Smooth muscle cell (in vitro differentiated cells): ENCODE measurements around the gene LCLAT1. TPM values are rescaled to one million over a fixed set of nuclear protein-coding genes. Genes with fewer than 3 reads are reported as not detected.
"Not testable (repeated sequence)": the region's sequence is repeated elsewhere in the genome, so short reads cannot be mapped to it uniquely, and the experiment has no call there.

Experiments used
- DNase-seq: peaks from one replicate; lab custom pipeline; 2025; ENCODE audit not compliant: unreplicated experiment; lab: John Stamatoyannopoulos, UW
- H2AFZ ChIP-seq: fragments of 200-600 bp; sonication (generic); 2 replicates; pipeline ENCODE4 v1.6.0; 2016; ENCODE audit warnings: antibody characterized with exemption, low read depth, mild to moderate bottlenecking
- H3F3A ChIP-seq: fragments of 200-600 bp; sonication (generic); 2 replicates; pipeline ENCODE4 v1.6.0; 2017; ENCODE audit warnings: antibody characterized with exemption, low read depth
- H3K27ac ChIP-seq: fragments of 200-600 bp; sonication (generic); 2 replicates; pipeline ENCODE4 v1.5.1; 2016; ENCODE audit warnings: low read depth, mild to moderate bottlenecking
- H3K27me3 ChIP-seq: fragments of 200-600 bp; sonication (generic); 2 replicates; pipeline ENCODE4 v1.6.1; 2016; ENCODE audit warnings: low read depth, mild to moderate bottlenecking
- H3K36me3 ChIP-seq: fragments of 200-600 bp; sonication (generic); 2 replicates; pipeline ENCODE4 v1.5.1; 2016; ENCODE audit warnings: low read depth
- H3K4me1 ChIP-seq: fragments of 200-600 bp; sonication (generic); 2 replicates; pipeline ENCODE4 v1.5.1; 2016; ENCODE audit warnings: low read depth
- H3K4me2 ChIP-seq: fragments of 200-600 bp; sonication (generic); 2 replicates; pipeline ENCODE4 v1.6.0; 2016; ENCODE audit warnings: mild to moderate bottlenecking
- H3K4me3 ChIP-seq: fragments of 200-600 bp; sonication (generic); 2 replicates; pipeline ENCODE4 v1.5.1; 2016; ENCODE audit warnings: mild to moderate bottlenecking
- H3K79me2 ChIP-seq: fragments of 200-600 bp; sonication (generic); 2 replicates; pipeline ENCODE4 v1.6.0; 2016; ENCODE audit warnings: low read depth, mild to moderate bottlenecking
- H3K9ac ChIP-seq: fragments of 200-600 bp; sonication (generic); 2 replicates; pipeline ENCODE4 v1.6.0; 2016; ENCODE audit warnings: low read depth
- H3K9me3 ChIP-seq: fragments of 200-600 bp; sonication (generic); replicated peaks from 2 replicates; pipeline ENCODE4 v1.5.1; 2016; ENCODE audit warnings: low read depth
- H4K20me1 ChIP-seq: fragments of 200-600 bp; sonication (generic); 2 replicates; pipeline ENCODE4 v1.6.0; 2016; ENCODE audit warnings: low read depth
- CTCF ChIP-seq: fragments of 200-600 bp; sonication (generic); IDR thresholded peaks from 2 replicates; pipeline ENCODE4 v1.5.1; 2017; ENCODE audit warnings: borderline replicate concordance, mild to moderate bottlenecking, antibody characterized with exemption; ENCODE audit not compliant: insufficient read depth, poor library complexity, severe bottlenecking
- WGBS: methylation state at CpG from one replicate; pipeline ENCODE4 v1.1.7; 2016; ENCODE audit warnings: low lambda C conversion rate; 5-methylcytosine and 5-hydroxymethylcytosine counted together
- polyA plus RNA-seq: library from polyadenylated mRNA; unstranded; fragments of >200 nt; fragmentation: Nextera tagmentation; extraction: Ambion mirVana; gene quantifications from 2 replicates; pipeline ENCODE4 v1.2.1, GENCODE V29; 2016
- total RNA-seq: library from RNA; depleted of rRNA; stranded (reverse); fragments of >200 nt; gene quantifications from 2 replicates; pipeline ENCODE4 v1.2.3, GENCODE V29; 2014

LCLAT1 gene
- total and polyA plus RNA-seq, 2 experiments from 2014 or later, result 2.6 to 11.7 TPM

- no peak for DNase-seq
- TF ChIP-seq CTCF, result no peak
- WGBS, result 13% methylated on average over 8 of the region's 8 CpGs
- H3K27me3 ChIP-seq, result no peaks in the 10 kb centered on the region
- H4K20me1 ChIP-seq, result peaks cover 55% of the 10 kb centered on the region
- no peak overlapping the region for H3K4me3 ChIP-seq
- no peaks in the 10 kb centered on the region for H3K9me3 ChIP-seq
- H3K27ac ChIP-seq, result peak overlapping the region; percentile 15
- H3K79me2 ChIP-seq, result peaks cover 34% of the 10 kb centered on the region
- peaks cover 15% of the 10 kb centered on the region for H3K4me1 ChIP-seq
- H3K9ac ChIP-seq, result no peak overlapping the region
- H2AFZ ChIP-seq, result no peak overlapping the region
- peaks cover 8% of the 10 kb centered on the region for H3F3A ChIP-seq
- peak overlapping the region; percentile 40 for H3K4me2 ChIP-seq
- H3K36me3 ChIP-seq, result no peaks in the 10 kb centered on the region
Observed at GRCh38 chr2:30511122-30512083, 64.4 kb downstream of the LCLAT1 start.

GRCh38 chr2:30512243-30512886 is 65.3 kb downstream of the LCLAT1 start:
- Histone ChIP-seq H3K27ac (no peak overlapping the region), H3K4me2 (no peak overlapping the region), H3K9me3 (no peaks in the 10 kb centered on the region), H4K20me1 (peaks cover 55% of the 10 kb centered on the region), H3K36me3 (no peaks in the 10 kb centered on the region), H3K27me3 (no peaks in the 10 kb centered on the region), H3K4me1 (peaks cover 15% of the 10 kb centered on the region), H3K79me2 (peaks cover 25% of the 10 kb centered on the region), H2AFZ (no peak overlapping the region), H3K4me3 (no peak overlapping the region), H3F3A (peaks cover 8% of the 10 kb centered on the region), H3K9ac (no peak overlapping the region)
- WGBS, result 73% methylated on average over 3 of the region's 3 CpGs
- no peak for TF ChIP-seq CTCF
- DNase-seq, result no peak

- H3K27ac ChIP-seq, H3K9ac ChIP-seq, H3K4me2 ChIP-seq, DNase-seq, H3K27me3 ChIP-seq, H3K4me3 ChIP-seq, H3K36me3 ChIP-seq, H2AFZ ChIP-seq, H3F3A ChIP-seq, H3K9me3 ChIP-seq: not testable (repeated sequence)
- 75% methylated on average over 5 of the region's 5 CpGs for WGBS
- peaks cover 15% of the 10 kb centered on the region for H3K4me1 ChIP-seq
- peaks cover 13% of the 10 kb centered on the region for H3K79me2 ChIP-seq
- peaks cover 55% of the 10 kb centered on the region for H4K20me1 ChIP-seq
Observed at GRCh38 chr2:30513649-30514048, 66.6 kb downstream of the LCLAT1 start.

- no peak for TF ChIP-seq CTCF
- WGBS, result 42% methylated on average over 2 of the region's 2 CpGs
- Histone ChIP-seq H3F3A (peaks cover 8% of the 10 kb centered on the region), H3K4me1 (peaks cover 15% of the 10 kb centered on the region), H3K27ac (no peak overlapping the region), H3K4me3 (no peak overlapping the region), H3K9me3 (no peaks in the 10 kb centered on the region), H4K20me1 (peaks cover 55% of the 10 kb centered on the region), H2AFZ (no peak overlapping the region), H3K27me3 (no peaks in the 10 kb centered on the region), H3K79me2 (peaks cover 13% of the 10 kb centered on the region), H3K36me3 (no peaks in the 10 kb centered on the region), H3K9ac (no peak overlapping the region), H3K4me2 (no peak overlapping the region)
- DNase-seq, result no peak
Observed at GRCh38 chr2:30514134-30514847, 67.2 kb downstream of the LCLAT1 start.
